Neutrophil (primary cell): ENCODE data around the gene HBZ.

Experiments
- H3K27ac ChIP-seq: fragments of 200-600 bp; sonication (generic); 2 replicates; pipeline ENCODE4 v1.5.1; 2016; ENCODE audit warnings: mild to moderate bottlenecking, moderate library complexity
- H3K27me3 ChIP-seq: fragments of 200-600 bp; sonication (generic); 2 replicates; pipeline ENCODE4 v1.6.0; 2016; ENCODE audit warnings: mild to moderate bottlenecking
- H3K36me3 ChIP-seq: fragments of 200-600 bp; sonication (generic); 2 replicates; pipeline ENCODE4 v1.5.1; 2017
- H3K4me1 ChIP-seq, 2 experiments: fragments of 200-600 bp in 1 of 2; sonication (generic) in 1 of 2; 1 replicate in 1 of 2; 2 replicates in 1 of 2; pipeline versions ENCODE4 v1.5.1 to v1.6.1; 2013 to 2016; ENCODE audit warnings: low read depth in 1 of 2, low read length in 1 of 2, mild to moderate bottlenecking in 1 of 2, moderate library complexity in 1 of 2; ENCODE audit not compliant: control insufficient read depth in 1 of 2, insufficient read depth in 1 of 2
- H3K4me3 ChIP-seq, 2 experiments: fragments of 200-600 bp in 1 of 2; sonication (generic) in 1 of 2; 1 replicate in 1 of 2; 2 replicates in 1 of 2; pipeline ENCODE4 v1.5.1; 2013 to 2016; ENCODE audit warnings: low read depth in 1 of 2, low read length in 1 of 2, mild to moderate bottlenecking in 1 of 2, moderate library complexity in 1 of 2
- H3K9me3 ChIP-seq: fragments of 200-600 bp; sonication (generic); 2 replicates; pipeline ENCODE4 v1.5.1; 2016
- CTCF ChIP-seq: fragments of 200-600 bp; sonication (generic); IDR thresholded peaks from 2 replicates; pipeline ENCODE4 v1.5.1; 2016; ENCODE audit warnings: antibody characterized with exemption

HBZ gene

GRCh38 chr16:164827-165538 is 12.5 kb downstream of the HBZ start:
- H3K27me3 ChIP-seq, result peaks cover 88% of the 10 kb centered on the region
- no peaks in the 10 kb centered on the region for H3K9me3 ChIP-seq
- H3K4me1 ChIP-seq, result peaks cover 5 to 6% of the 10 kb centered on the region in 2 experiments
- H3K36me3 ChIP-seq, result no peaks in the 10 kb centered on the region
- no peak overlapping the region for H3K4me3 ChIP-seq
- TF ChIP-seq CTCF, result no peak
- no peak overlapping the region for H3K27ac ChIP-seq

DNA sequence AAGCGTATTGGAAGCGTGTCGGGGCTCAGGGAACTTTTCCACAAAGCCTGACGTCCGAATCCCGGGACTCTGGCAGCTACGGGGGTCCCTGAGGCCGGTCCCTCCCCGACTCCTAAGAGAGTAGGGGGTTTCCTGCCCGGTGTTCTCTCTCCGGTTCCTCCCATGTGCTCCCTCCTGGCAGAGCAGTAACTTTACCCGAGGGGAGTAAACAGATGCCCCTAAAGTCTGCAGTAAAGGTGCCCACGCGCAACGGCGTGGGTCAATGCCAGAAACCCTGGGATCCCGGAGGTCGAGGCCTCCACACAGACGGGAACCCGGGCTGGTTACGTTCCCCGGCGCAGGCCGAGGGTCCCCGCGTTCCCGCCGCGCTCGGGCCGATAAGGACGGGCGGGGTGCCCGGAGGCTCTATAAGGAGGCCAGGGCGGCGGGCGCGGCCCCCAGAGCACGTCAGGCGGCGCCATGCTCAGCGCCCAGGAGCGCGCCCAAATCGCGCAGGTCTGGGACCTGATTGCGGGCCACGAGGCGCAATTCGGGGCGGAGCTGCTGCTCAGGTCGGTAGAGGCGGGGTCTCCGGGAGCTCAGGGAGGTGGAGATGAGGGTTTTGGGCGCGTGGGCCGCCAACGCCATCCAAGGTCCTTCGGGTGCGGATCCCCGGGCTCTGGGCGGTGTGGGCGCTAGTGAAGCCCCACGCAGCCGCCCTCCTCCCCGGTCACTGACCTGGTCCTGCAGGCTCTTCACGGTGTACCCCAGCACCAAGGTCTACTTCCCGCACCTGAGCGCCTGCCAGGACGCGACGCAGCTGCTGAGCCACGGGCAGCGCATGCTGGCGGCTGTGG is 13.3 kb downstream of the HBZ start, which contains the start of gene HBM:
Gene HBM (plus strand): TSS at position 440 of the 836 bp plus-strand sequence. CDS start 20 bp downstream, at position 460.
- Histone ChIP-seq H3K4me3 (no peak within 1 kb of the TSS), H3K27me3 (peaks cover 90% of the 10 kb centered on the region)
- no peak for TF ChIP-seq CTCF

DNA sequence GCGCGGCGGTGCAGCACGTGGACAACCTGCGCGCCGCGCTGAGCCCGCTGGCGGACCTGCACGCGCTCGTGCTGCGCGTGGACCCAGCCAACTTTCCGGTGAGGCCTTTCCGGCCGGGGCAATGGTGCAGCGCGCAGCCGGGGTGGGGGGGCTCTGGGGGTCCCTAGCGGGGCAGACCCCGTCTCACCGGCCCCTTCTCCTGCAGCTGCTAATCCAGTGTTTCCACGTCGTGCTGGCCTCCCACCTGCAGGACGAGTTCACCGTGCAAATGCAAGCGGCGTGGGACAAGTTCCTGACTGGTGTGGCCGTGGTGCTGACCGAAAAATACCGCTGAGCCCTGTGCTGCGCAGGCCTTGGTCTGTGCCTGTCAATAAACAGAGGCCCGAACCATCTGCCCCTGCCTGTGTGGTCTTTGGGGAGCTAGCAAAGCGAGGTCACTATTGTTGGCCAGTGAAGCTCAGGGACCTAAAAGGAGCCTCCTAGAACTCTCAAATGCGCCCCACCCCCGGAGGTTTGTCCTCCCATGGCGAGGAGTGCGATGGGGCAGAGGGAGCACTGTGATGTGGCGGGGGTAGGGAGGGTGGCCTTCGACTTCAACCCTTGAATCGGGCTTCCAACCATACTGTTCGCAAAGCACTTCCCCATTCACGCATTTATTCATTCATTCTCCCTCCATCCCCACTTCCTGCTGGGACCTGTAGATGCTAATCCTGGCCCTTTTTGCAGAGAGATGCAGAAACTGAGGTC is 14.1 kb downstream of the HBZ start:
- no peaks in the 10 kb centered on the region for H3K36me3 ChIP-seq
- peaks cover 5 to 6% of the 10 kb centered on the region in 2 experiments for H3K4me1 ChIP-seq
- peaks cover 90% of the 10 kb centered on the region for H3K27me3 ChIP-seq
- H3K9me3 ChIP-seq, result no peaks in the 10 kb centered on the region
- H3K4me3 ChIP-seq, result no peak overlapping the region
- TF ChIP-seq CTCF, result no peak
- no peak overlapping the region for H3K27ac ChIP-seq

More for the DNA sequence above, 13.3 kb downstream of the HBZ start, which contains the start of gene HBM:
- Histone ChIP-seq H3K9me3 (no peaks in the 10 kb centered on the region), H3K36me3 (no peaks in the 10 kb centered on the region), H3K4me1 (peaks cover 5 to 6% of the 10 kb centered on the region in 2 experiments), H3K27ac (no peak within 1 kb of the TSS)

GRCh38 chr16:167122-167690 is 14.8 kb downstream of the HBZ start:
- Histone ChIP-seq H3K4me3 (no peak overlapping the region), H3K36me3 (no peaks in the 10 kb centered on the region), H3K9me3 (no peaks in the 10 kb centered on the region), H3K27me3 (peaks cover 90% of the 10 kb centered on the region), H3K4me1 (peaks cover 5 to 6% of the 10 kb centered on the region in 2 experiments), H3K27ac (no peak overlapping the region)
- TF ChIP-seq CTCF, result no peak

GRCh38 chr16:168424-168823 is 16.0 kb downstream of the HBZ start:
- H3K4me3 ChIP-seq, result no peak overlapping the region
- peaks cover 82% of the 10 kb centered on the region for H3K27me3 ChIP-seq
- no peak for TF ChIP-seq CTCF

More at GRCh38 chr16:168424-168823, 16.0 kb downstream of the HBZ start:
- Histone ChIP-seq H3K27ac (no peak overlapping the region), H3K4me1 (peaks cover 5 to 6% of the 10 kb centered on the region in 2 experiments), H3K36me3 (no peaks in the 10 kb centered on the region), H3K9me3 (no peaks in the 10 kb centered on the region)
